ENCODE measurements around the gene FGFR2.

FGFR2 gene

GRCh38 chr10:121598263-121599249 is at the start of gene FGFR2:
TSS of gene FGFR2 (minus strand) at chr10:121598444. CDS start at chr10:121593817, 4,627 bp downstream.
- TF ChIP-seq GATA2 (IDR thresholded peaks at IDR 0.05; ENCODE audit: low read depth, low read length) (no peak; the same call in 1 of the 2 replicates), GATA3 (IDR thresholded peaks at IDR 0.05; ENCODE audit: low read depth, low read length) (no peak)

- TF ChIP-seq GATA2 (IDR thresholded peaks at IDR 0.05; ENCODE audit: low read depth, low read length): no peak
- no peak for TF ChIP-seq GATA3 (IDR thresholded peaks at IDR 0.05; ENCODE audit: low read depth, low read length)
Observed at GRCh38 chr10:121647401-121647800, 49.2 kb upstream of the FGFR2 start.

- TF ChIP-seq GATA2 (IDR thresholded peaks at IDR 0.05; ENCODE audit: low read depth, low read length) (no peak), GATA3 (IDR thresholded peaks at IDR 0.05; ENCODE audit: low read depth, low read length) (no peak)
Observed at GRCh38 chr10:121645696-121646095, 47.5 kb upstream of the FGFR2 start.

- no peak for TF ChIP-seq GATA2 (IDR thresholded peaks at IDR 0.05; ENCODE audit: low read depth, low read length)
- no peak for TF ChIP-seq GATA3 (IDR thresholded peaks at IDR 0.05; ENCODE audit: low read depth, low read length)
Observed at GRCh38 chr10:121644501-121644900, 46.3 kb upstream of the FGFR2 start.

- TF ChIP-seq GATA2 (IDR thresholded peaks at IDR 0.05; ENCODE audit: low read depth, low read length) (no peak), GATA3 (IDR thresholded peaks at IDR 0.05; ENCODE audit: low read depth, low read length) (no peak)
Observed at GRCh38 chr10:121640266-121640665, 42.0 kb upstream of the FGFR2 start.

GRCh38 chr10:121639416-121639815 is 41.2 kb upstream of the FGFR2 start:
- TF ChIP-seq GATA3 (IDR thresholded peaks at IDR 0.05; ENCODE audit: low read depth, low read length) (no peak), GATA2 (IDR thresholded peaks at IDR 0.05; ENCODE audit: low read depth, low read length) (no peak)

GRCh38 chr10:121637437-121637836 is 39.2 kb upstream of the FGFR2 start:
- TF ChIP-seq GATA2 (IDR thresholded peaks at IDR 0.05; ENCODE audit: low read depth, low read length): no peak
- TF ChIP-seq GATA3 (IDR thresholded peaks at IDR 0.05; ENCODE audit: low read depth, low read length): no peak

GRCh38 chr10:121633056-121633455 is 34.8 kb upstream of the FGFR2 start:
- TF ChIP-seq GATA3 (IDR thresholded peaks at IDR 0.05; ENCODE audit: low read depth, low read length): no peak
- TF ChIP-seq GATA2 (IDR thresholded peaks at IDR 0.05; ENCODE audit: low read depth, low read length): no peak

GRCh38 chr10:121631365-121632029 is 33.3 kb upstream of the FGFR2 start:
- TF ChIP-seq GATA3 (IDR thresholded peaks at IDR 0.05; ENCODE audit: low read depth, low read length) (no peak), GATA2 (IDR thresholded peaks at IDR 0.05; ENCODE audit: low read depth, low read length) (no peak)

GRCh38 chr10:121628859-121629258 is 30.6 kb upstream of the FGFR2 start:
- TF ChIP-seq GATA3 (IDR thresholded peaks at IDR 0.05; ENCODE audit: low read depth, low read length): no peak
- no peak for TF ChIP-seq GATA2 (IDR thresholded peaks at IDR 0.05; ENCODE audit: low read depth, low read length)

- TF ChIP-seq GATA2 (IDR thresholded peaks at IDR 0.05; ENCODE audit: low read depth, low read length) (0 out of 2 replicates have a peak, but pooled peaks have one; percentile 30), GATA3 (IDR thresholded peaks at IDR 0.05; ENCODE audit: low read depth, low read length) (no peak)
Observed at GRCh38 chr10:121627876-121628581, 29.8 kb upstream of the FGFR2 start.

GRCh38 chr10:121624836-121625486 is 26.7 kb upstream of the FGFR2 start:
- TF ChIP-seq GATA3 (IDR thresholded peaks at IDR 0.05; ENCODE audit: low read depth, low read length): no peak
- no peak for TF ChIP-seq GATA2 (IDR thresholded peaks at IDR 0.05; ENCODE audit: low read depth, low read length)

- no peak for TF ChIP-seq GATA2 (IDR thresholded peaks at IDR 0.05; ENCODE audit: low read depth, low read length)
- no peak for TF ChIP-seq GATA3 (IDR thresholded peaks at IDR 0.05; ENCODE audit: low read depth, low read length)
Observed at GRCh38 chr10:121618906-121619305, 20.7 kb upstream of the FGFR2 start.
